ENCODE results near the gene FRMD3. TPM values are rescaled to one million over a fixed set of nuclear protein-coding genes. Genes with fewer than 3 reads are reported as not detected.

FRMD3 gene
- total RNA-seq, 4 donors from 2014 or later, result 2.2 to 5.8 (median 4.4) TPM

DNA sequence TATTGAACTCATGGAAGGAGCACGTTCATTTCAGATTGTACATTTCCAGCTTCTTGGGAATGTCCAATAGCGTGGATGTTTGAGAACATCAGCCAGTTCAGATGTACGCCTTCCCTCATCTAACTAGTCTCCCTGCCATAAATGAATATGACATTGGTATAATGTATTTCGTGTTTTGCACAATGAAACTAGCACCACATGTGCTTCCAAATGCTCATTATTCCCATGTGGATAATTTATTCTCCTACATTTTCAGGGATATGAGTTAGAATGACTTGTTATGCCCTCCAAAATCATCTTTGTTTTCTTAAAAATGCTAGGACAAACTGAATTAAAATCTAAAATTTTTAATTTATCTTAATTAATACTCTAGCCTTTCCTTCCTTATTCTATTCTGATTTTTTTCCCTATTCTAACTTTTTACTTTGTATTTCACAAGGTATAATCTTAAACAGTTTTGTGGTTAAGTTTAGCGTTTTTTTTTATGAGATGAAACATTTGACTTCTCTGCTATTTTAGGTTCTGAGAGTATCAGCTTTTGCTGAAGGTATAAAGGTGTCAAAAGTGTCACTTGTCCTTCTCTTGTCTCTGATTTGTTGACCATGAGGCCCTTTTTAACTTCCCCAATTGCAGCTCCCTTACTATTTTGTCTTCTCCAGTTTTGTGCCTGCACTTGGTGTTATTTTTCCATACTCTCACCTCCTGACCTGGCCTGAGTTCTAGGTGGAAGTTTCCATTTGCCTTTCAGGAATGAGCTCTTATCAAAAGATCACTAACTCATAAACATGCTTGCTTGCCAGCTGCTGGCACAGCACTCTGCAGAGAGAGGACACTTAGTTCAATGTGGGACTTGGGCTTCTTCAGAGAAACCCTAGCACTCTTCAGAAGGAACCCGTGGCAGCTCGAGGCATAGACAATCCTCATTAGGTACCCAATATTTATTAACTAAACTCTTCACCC is 106.8 kb downstream of the FRMD3 start:
- intact Hi-C loops (cut with DNase I; ENCODE audit: low total_unique reads), result no loop called here
- WGBS, 2 donors, result 62 to 64% methylated on average over 7 of the region's 7 CpGs
- no peak overlapping the region for H3K4me3 ChIP-seq (ENCODE audit: low read depth, poor library complexity, severe bottlenecking)
- TF ChIP-seq POLR2A (IDR thresholded peaks at IDR 0.05), result no peak
- TF ChIP-seq, protein P1, sequence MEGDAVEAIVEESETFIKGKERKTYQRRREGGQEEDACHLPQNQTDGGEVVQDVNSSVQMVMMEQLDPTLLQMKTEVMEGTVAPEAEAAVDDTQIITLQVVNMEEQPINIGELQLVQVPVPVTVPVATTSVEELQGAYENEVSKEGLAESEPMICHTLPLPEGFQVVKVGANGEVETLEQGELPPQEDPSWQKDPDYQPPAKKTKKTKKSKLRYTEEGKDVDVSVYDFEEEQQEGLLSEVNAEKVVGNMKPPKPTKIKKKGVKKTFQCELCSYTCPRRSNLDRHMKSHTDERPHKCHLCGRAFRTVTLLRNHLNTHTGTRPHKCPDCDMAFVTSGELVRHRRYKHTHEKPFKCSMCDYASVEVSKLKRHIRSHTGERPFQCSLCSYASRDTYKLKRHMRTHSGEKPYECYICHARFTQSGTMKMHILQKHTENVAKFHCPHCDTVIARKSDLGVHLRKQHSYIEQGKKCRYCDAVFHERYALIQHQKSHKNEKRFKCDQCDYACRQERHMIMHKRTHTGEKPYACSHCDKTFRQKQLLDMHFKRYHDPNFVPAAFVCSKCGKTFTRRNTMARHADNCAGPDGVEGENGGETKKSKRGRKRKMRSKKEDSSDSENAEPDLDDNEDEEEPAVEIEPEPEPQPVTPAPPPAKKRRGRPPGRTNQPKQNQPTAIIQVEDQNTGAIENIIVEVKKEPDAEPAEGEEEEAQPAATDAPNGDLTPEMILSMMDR (IDR thresholded peaks at IDR 0.05), result no peak
- DNase-seq (ENCODE audit: low spot score in 2 of 2), result no peak

DNA sequence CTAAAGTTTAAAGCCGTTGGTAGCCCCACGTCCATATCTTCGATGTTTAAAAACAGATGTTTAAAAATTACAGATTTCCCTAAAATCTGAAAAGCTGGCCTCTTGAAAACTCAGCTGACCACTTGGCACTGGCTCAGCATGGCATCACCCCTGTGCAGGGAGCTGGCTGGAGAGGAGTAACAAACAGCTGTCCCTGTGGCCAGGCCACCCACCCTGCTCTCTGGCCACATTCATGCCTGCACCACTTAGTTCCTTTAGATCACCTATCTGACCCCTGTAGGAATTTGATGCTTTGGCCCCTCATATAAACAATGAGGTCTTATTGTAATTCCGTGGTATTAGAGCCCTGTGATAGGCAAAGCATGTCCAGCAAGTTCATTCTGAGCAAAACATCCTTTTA is 107.5 kb downstream of the FRMD3 start:
- intact Hi-C loops (cut with DNase I; ENCODE audit: low total_unique reads), result no loop called here
- peak in 1 of 2 donors; percentile 21 for DNase-seq (ENCODE audit: low spot score in 2 of 2)
- no peak overlapping the region for H3K4me3 ChIP-seq (ENCODE audit: low read depth, poor library complexity, severe bottlenecking)
- TF ChIP-seq POLR2A (IDR thresholded peaks at IDR 0.05), result no peak
- TF ChIP-seq, protein P1 (IDR thresholded peaks at IDR 0.05), result no peak
- WGBS, 2 donors, result 81 to 84% methylated on average over 4 of the region's 4 CpGs

DNA sequence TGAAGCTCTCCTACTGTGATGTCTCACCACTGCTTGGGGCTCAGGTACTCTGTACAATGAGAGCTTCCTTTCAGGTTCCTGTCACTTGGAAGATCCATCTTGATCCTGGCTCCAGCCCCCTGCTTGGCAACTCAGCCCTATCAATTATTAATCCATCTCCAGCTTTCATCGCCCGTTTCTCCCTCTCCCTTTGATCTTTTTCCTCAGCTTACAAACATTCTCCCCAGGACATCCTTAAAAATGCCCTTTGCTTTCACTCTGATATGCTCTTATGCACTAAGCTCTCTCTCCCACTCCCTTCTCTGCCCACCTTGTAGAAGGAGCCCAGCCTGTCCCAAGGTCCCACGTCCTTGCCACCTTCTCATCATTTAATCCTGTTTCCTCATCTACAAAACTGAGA is 109.0 kb downstream of the FRMD3 start:
- TF ChIP-seq, protein P1 (IDR thresholded peaks at IDR 0.05), result no peak
- no peak for TF ChIP-seq POLR2A (IDR thresholded peaks at IDR 0.05)
- DNase-seq (ENCODE audit: low spot score in 2 of 2), result no peak
- WGBS, 2 donors, result 86 to 90% methylated on average over 3 of the region's 3 CpGs
- intact Hi-C loops (cut with DNase I; ENCODE audit: low total_unique reads), result no loop called here
- H3K4me3 ChIP-seq (ENCODE audit: low read depth, poor library complexity, severe bottlenecking), result no peak overlapping the region

DNA sequence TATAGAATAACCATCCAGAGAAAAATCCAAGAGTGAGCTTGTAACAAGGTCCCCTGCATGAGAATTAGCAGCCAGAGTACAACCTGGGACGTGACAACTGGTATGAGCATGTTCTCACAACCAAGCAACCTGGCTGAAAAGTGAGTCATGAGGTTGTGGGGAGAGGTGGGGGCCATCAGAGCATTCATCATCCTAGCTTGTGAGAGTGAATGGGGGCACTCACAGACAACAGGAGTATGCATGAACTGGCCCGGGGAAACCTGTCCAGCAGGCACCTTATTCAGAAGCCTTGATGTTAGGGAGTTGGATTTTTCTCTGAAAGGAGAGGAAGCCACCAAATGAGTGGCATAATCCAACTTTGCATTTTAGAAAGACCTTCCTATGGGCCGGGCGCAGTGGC is 113.0 kb downstream of the FRMD3 start:
- WGBS, 2 donors, result 60 to 85% methylated on average over 4 of the region's 4 CpGs
- intact Hi-C loops (cut with DNase I; ENCODE audit: low total_unique reads), result no loop called here
- DNase-seq (ENCODE audit: low spot score in 2 of 2), result no peak
- H3K4me3 ChIP-seq (ENCODE audit: low read depth, poor library complexity, severe bottlenecking), result no peak overlapping the region
- no peak for TF ChIP-seq POLR2A (IDR thresholded peaks at IDR 0.05)
- TF ChIP-seq, protein P1 (IDR thresholded peaks at IDR 0.05), result no peak

DNA sequence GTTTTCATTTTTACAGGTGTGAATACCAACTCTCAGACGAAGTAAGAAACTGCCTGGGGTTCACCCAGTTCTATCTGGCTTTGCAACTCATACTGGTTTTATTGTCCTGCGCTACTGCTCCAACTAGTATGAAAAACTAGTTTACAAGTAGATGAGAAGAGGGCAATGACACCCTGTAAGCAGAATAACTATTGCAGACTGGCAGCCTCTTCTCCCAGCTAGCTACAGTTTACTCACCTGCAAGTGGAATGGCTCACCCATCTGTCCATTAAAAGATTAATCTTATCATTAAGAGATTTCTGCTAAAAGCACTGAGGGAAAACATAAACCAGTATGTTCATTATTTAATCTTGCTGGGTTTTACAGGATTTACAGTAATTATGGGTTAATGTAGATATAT is 113.4 kb downstream of the FRMD3 start:
- H3K4me3 ChIP-seq (ENCODE audit: low read depth, poor library complexity, severe bottlenecking), result no peak overlapping the region
- DNase-seq (ENCODE audit: low spot score in 2 of 2), result no peak
- WGBS, 2 donors, result 59 to 71% methylated on average over 2 of the region's 2 CpGs
- no peak for TF ChIP-seq POLR2A (IDR thresholded peaks at IDR 0.05)
- TF ChIP-seq, protein P1 (IDR thresholded peaks at IDR 0.05), result no peak
- intact Hi-C loops (cut with DNase I; ENCODE audit: low total_unique reads), result no loop called here

All from lower leg skin (tissue), 4 donors.